ENCODE results near the gene BLOC1S5.

- TF ChIP-seq CTCF (IDR thresholded peaks at IDR 0.05) (no peak), POLR2AphosphoS5 (IDR thresholded peaks at IDR 0.05) (peak in 1 of 3 donors; percentile 63)
Observed at GRCh38 chr6:8080362-8081151, 16.4 kb upstream of the BLOC1S5 start.

Data from stomach (tissue), 4 donors.